Kidney capillary endothelial cell (primary cell): Measurements from ENCODE around the gene LMLN.
"Not testable (repeated sequence)": the region's sequence is repeated elsewhere in the genome, so short reads cannot be mapped to it uniquely, and the experiment has no call there.

Experiments
- DNase-seq: peaks from one replicate; pipeline ENCODE4 v3.0.0-alpha.2; 2018; ENCODE audit warnings: low spot score

Gene LMLN

GRCh38 chr3:198079771-198080520 lies 119.9 kb downstream of the LMLN start:
- DNase-seq: peak; percentile 23

DNA sequence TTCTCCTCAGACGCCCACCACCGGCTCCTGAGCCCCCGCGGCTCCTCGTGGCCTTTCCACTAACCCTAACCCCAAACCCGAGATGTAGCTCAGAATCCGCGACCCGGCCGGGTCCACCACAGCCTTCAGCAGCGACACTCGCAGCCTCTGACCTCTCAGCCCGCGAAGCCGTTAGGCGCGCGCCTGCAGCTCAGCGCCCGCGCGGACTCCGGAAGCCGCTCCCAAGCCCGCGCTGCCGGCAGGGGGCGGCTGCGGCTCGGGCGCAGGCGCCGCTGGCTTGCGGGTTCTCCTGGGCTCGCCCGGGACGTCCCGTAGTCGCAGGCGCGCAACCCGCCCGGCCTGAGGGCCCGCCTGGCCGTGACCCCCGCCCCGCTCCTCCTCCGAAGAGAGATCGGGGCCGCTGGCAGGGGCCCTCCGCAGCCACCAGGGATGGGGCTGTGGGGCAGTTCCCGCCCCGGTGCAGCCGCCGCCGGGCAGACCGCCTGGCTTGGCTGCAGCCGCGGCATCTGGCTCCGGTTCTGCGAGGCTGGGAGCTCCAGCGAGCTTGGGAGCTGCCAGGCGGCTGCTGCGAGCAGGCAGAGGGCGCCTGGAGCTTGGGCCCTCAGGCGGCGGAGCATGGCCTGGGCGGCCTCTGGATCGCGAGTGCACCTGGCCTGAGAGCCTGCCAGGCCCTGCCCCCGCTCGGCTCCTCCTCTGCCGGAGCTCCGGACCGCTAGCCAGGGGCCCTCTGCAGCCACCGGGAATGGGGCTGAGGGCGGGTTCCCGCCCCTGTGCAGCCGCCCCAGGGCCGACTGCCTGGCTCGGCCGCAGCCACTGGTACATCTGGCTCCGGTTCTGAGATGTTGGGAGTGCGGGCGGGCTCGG lies 120.7 kb downstream of the LMLN start:
- DNase-seq: peak; percentile 84

- DNase-seq: no peak
Observed at GRCh38 chr3:198081421-198081844, 121.4 kb downstream of the LMLN start.

DNA sequence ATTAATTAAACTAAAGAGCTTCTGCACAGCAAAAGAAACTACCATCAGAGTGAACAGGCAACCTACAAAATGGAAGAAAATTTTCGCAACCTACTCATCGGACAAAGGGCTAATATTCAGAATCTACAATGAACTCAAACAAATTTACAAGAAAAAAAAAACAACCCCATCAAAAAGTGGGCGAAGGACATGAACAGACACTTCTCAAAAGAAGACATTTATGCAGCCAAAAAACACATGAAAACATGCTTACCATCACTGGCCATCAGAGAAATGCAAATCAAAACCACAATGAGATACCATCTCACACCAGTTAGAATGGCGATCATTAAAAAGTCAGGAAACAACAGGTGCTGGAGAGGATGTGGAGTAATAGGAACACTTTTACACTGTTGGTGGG lies 122.2 kb downstream of the LMLN start:
- DNase-seq: not testable (repeated sequence)

DNA sequence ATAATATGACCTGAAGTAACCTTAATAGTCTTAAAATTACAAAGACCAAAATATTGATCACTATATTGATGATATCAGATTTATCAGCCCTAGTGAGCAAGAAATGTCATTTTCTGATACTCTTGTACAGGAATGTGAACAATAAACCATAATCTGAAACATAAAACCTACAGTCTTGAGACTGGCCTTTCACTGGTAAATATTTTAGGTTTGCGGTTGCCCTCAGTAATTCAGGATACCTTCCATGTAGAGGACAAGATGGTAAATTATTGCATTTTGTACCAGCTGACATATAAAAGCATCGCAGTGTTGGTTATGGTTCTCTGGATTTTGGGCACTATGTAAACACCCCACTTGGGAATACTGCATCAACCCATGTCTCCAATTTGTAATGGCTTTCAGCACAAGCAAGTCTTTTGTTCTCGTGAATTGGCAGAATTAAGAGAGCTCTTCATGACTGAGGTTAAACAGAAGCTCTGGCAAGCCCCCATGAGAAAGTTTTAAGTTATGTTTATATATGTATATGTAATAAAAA lies 128.5 kb downstream of the LMLN start:
- no peak for DNase-seq

DNA sequence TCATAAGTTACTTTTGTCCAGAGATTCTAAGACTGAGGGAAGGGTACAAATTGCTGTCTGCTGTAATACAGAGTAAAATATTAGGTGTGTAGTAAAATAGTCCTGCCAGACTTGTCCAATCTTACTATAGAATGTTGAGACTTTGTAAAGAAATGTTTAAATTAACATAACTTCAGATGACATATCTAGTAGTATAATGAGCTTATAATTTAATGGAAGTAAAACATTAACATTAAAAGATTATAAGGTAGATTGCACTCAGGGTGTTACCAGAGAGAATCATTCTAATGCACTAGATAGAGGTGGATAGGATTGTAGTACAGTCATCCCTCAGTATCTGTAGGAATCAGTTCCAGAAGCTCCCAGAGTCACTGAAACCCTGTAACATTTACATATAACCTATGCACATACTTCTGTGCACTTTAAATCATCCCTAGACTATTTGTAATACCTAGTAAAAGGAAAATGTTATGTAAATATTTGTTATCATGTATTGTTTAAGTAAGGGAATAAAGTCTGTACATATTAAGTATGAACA lies 130.8 kb downstream of the LMLN start:
- DNase-seq: no peak

DNA sequence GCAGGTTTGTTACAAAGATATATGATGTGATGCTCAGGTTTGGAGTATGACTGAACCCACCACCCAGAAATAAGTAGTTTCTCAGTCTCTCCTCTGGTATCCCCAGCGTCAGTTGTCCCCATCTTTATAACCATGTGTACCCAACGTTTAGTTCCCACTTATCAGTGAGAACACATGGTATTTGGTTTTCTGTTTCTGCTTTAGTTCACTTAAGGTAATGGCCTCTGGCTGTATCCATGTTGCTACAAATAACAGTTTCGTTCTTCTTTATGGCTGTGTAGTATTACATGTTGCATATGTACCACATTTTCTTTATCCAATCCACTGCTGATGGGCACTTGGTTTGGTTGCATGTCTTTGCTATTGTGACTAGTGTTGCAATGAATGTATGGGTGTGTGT lies 132.3 kb downstream of the LMLN start:
- DNase-seq: no peak

DNA sequence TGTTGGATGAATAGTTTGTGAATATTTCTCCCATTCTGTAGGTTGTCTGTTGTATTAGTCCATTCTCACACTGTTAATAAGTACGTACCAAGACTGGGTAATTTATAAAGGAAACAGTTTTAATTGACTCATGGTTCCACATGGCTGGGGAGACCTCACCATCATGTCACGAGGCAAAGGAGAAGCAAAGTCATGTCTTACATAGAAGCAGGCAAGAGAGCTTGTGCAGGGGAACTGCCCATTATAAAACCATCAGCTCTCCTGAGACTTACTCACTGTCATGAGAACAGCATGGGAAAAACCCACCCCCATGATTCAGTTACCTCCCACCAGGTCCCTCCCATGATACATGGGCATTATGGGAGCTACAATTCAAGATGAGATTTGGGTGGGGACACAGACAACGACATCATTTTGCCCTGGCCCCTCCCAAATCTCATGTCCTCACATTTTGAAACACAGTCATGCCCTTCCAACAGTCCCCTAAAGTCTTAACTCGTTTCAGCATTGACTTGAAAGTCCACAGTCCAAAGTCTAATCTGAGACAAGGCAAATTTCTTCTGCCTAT lies 133.2 kb downstream of the LMLN start:
- no peak for DNase-seq
